Measurements from ENCODE around the gene KRIT1.
"Not testable (repeated sequence)": the region's sequence is repeated elsewhere in the genome, so short reads cannot be mapped to it uniquely, and the experiment has no call there.

GRCh38 chr7:92184294-92184693 is 61.4 kb downstream of the KRIT1 start:
- TF ChIP-seq POLR2A, CTCF (IDR thresholded peaks at IDR 0.05): not testable (repeated sequence)
